Upper lobe of left lung (tissue), 6 donors: ENCODE data around the gene RNASEH2B. TPM values are rescaled to one million over a fixed set of nuclear protein-coding genes. Genes with fewer than 3 reads are reported as not detected.

Source experiments
- ATAC-seq, 2 donors: fragments of 200-7000 bp; cut with Tn5 transposase; one replicate each; pipeline ENCODE4 v1.9.1; 2022; ENCODE audit warnings: mild to moderate bottlenecking in 2 of 2, moderate library complexity in 2 of 2; ENCODE audit not compliant: low FRiP score in 2 of 2
- DNase-seq, 2 donors: peaks; one replicate each; pipeline ENCODE4 v3.0.0-alpha.2; 2019 to 2020
- H3K27ac ChIP-seq, 4 donors: fragments of 200-600 bp; sonication (generic); one replicate each; pipeline ENCODE4 v1.5.1; 2016 to 2019
- H3K27me3 ChIP-seq, 4 donors: fragments of 200-600 bp; sonication (generic); one replicate each; pipeline ENCODE4 v1.5.1; 2017 to 2019
- H3K36me3 ChIP-seq, 4 donors: fragments of 200-600 bp; sonication (generic); one replicate each; pipeline ENCODE4 v1.5.1; 2016 to 2019
- H3K4me1 ChIP-seq, 4 donors: fragments of 200-600 bp; sonication (generic); one replicate each; pipeline ENCODE4 v1.5.1; 2018 to 2019
- H3K4me3 ChIP-seq, 4 donors: fragments of 200-600 bp; sonication (generic); one replicate each; pipeline ENCODE4 v1.5.1; 2017 to 2019; ENCODE audit warnings: mild to moderate bottlenecking in 2 of 4, moderate library complexity in 1 of 4
- H3K9me3 ChIP-seq, 4 donors: fragments of 200-600 bp; sonication (generic); one replicate each; pipeline ENCODE4 v1.5.1; 2018 to 2019
- EP300 ChIP-seq, 4 donors: sonication (generic); formaldehyde crosslinking; IDR thresholded peaks; one replicate each; pipeline ENCODE4 v1.5.1; 2017; ENCODE audit warnings: antibody characterized with exemption in 4 of 4, control low read depth in 2 of 4
- POLR2A ChIP-seq, 4 donors: fragments of 450-650 bp; IDR thresholded peaks; one replicate each; pipeline ENCODE4 v1.5.1; 2016 to 2017; ENCODE audit warnings: antibody characterized with exemption in 4 of 4, mild to moderate bottlenecking in 2 of 4
- POLR2AphosphoS5 ChIP-seq, 2 donors: sonication (generic); formaldehyde crosslinking; IDR thresholded peaks; one replicate each; pipeline ENCODE4 v1.5.1; 2017; ENCODE audit warnings: antibody characterized with exemption in 2 of 2
- WGBS, 2 donors: methylation state at CpG; one replicate each; pipeline ENCODE4 v1.1.5; 2017 to 2018; 5-methylcytosine and 5-hydroxymethylcytosine counted together
- total RNA-seq, 6 donors: library from RNA; depleted of rRNA in 4 of 6; stranded (reverse); fragments of >200 nt in 4 of 6; gene quantifications; one replicate each; pipeline versions ENCODE4 v1.1.0 to v1.2.1, GENCODE V29; 2016 to 2021
- TF ChIP-seq, protein P1 (sequence below), 6 experiments: fragments of 450-650 bp in 4 of 6; fragments of 200-600 bp in 2 of 6; sonication (generic) in 2 of 6; IDR thresholded peaks; one replicate each; pipeline ENCODE4 v1.5.1; 2016 to 2019; ENCODE audit warnings: antibody characterized with exemption in 6 of 6
- donor health status: DM: no; HTN: no; CAD: no; lungs with moderate emphysema.
- donor health status: DM: no; HTN: yes; CAD: no; lungs with severe emphysema.

RNASEH2B gene
- total RNA-seq, 6 donors from 2014 or later = 22.1 to 60.5 (median 38.8) TPM

DNA sequence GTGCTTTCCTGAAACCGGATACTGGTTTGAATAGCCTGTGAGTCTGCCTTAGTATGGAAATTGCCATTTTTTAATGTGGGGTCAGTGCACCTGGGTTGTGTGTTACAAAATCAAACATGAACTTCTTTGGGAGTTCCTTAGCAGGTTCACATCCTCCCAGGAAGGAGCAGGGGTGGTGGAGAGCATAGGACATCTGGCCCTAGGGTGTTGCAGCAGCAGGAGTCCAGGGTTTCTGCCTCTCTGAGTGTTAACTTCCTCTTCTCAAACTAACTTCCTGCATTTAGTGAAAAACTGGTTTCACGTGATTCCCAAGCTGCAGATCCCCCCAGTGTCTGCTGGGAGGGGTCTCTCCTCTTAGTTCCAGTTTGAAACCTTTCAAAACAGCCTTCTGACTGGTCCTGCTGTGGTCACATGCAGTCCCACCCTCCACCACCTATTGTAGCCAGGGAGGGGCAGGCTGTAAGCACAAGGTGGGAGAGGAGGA is 7.2 kb downstream of the RNASEH2B start:
- TF ChIP-seq POLR2AphosphoS5 (IDR thresholded peaks at IDR 0.05) = no peak
- no peak for TF ChIP-seq EP300 (IDR thresholded peaks at IDR 0.05)
- TF ChIP-seq, protein P1, sequence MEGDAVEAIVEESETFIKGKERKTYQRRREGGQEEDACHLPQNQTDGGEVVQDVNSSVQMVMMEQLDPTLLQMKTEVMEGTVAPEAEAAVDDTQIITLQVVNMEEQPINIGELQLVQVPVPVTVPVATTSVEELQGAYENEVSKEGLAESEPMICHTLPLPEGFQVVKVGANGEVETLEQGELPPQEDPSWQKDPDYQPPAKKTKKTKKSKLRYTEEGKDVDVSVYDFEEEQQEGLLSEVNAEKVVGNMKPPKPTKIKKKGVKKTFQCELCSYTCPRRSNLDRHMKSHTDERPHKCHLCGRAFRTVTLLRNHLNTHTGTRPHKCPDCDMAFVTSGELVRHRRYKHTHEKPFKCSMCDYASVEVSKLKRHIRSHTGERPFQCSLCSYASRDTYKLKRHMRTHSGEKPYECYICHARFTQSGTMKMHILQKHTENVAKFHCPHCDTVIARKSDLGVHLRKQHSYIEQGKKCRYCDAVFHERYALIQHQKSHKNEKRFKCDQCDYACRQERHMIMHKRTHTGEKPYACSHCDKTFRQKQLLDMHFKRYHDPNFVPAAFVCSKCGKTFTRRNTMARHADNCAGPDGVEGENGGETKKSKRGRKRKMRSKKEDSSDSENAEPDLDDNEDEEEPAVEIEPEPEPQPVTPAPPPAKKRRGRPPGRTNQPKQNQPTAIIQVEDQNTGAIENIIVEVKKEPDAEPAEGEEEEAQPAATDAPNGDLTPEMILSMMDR (IDR thresholded peaks at IDR 0.05) = no peak
- TF ChIP-seq POLR2A (IDR thresholded peaks at IDR 0.05) = peak in 1 of 4 donors; percentile 42

DNA sequence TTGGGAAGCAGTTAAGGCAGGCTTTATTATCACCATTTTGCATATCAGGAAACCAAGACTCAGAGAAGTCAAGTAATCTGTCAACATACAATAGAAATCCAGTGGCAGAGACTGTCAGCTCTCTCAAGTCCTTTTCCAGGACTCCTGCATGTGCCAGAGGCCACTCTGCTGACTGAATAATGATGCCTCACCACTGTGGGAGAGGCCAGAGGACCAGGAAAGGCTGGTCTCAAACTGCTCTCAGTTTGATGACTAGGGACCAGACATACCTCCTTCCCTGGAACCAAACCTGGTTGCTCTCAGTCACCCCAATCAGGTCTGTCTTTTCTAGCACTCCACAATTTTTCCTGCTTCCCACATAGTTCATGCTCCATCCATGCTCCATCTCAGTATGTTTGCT is 8.0 kb downstream of the RNASEH2B start:
- Histone ChIP-seq H3K27me3 (no peaks in the 10 kb centered on the region), H3K27ac (peak overlapping the region in 3 of 4 donors; percentile 13 to 83 (median 78)), H3K9me3 (peaks cover 0 to 8% (median under 1%) of the 10 kb centered on the region in 4 donors), H3K4me3 (no peak overlapping the region), H3K36me3 (no peaks in the 10 kb centered on the region), H3K4me1 (peaks cover 13 to 37% (median 22%) of the 10 kb centered on the region in 4 donors)
- no peak for ATAC-seq
- DNase-seq = no peak
- TF ChIP-seq EP300 (IDR thresholded peaks at IDR 0.05) (no peak), POLR2AphosphoS5 (IDR thresholded peaks at IDR 0.05) (no peak), POLR2A (IDR thresholded peaks at IDR 0.05) (no peak)
- TF ChIP-seq, protein P1 (IDR thresholded peaks at IDR 0.05) = no peak

More for the DNA sequence above, 7.2 kb downstream of the RNASEH2B start:
- Histone ChIP-seq H3K27me3 (no peaks in the 10 kb centered on the region), H3K4me1 (peaks cover 20 to 45% (median 28%) of the 10 kb centered on the region in 4 donors), H3K36me3 (no peaks in the 10 kb centered on the region), H3K9me3 (peaks cover 0 to under 1% (median 0%) of the 10 kb centered on the region in 4 donors), H3K4me3 (no peak overlapping the region), H3K27ac (peak overlapping the region; percentile 13 to 83 (median 72))
- WGBS, 2 donors = 18 to 27% methylated on average over 2 of the region's 2 CpGs
- ATAC-seq (peak; percentile 60 to 76), DNase-seq (peak in 1 of 2 donors; percentile 60)

DNA sequence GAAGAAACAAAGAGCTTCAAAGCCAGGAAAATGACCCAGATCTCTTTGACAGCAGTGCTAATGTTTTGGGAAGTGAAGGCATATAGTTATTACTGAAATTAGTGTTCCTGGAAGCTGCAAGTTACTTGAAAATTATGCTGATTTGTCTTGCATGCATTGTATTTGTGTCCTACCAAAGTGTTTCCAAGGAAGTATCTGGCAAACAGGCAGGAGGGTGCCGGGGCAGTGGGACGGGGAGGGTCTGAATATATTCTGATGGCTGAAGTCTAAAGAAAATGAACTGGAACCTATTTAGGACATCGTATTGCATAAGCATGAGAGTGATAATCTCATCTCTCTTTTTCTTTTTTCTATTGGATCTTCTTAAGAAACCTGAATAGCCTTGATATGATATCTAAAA is 9.0 kb downstream of the RNASEH2B start:
- no peak for DNase-seq
- no peak overlapping the region for H3K4me3 ChIP-seq
- WGBS, 2 donors = 61 to 67% methylated on average over 3 of the region's 3 CpGs
- no peak for ATAC-seq
- TF ChIP-seq, protein P1 (IDR thresholded peaks at IDR 0.05) = no peak
- no peak for TF ChIP-seq EP300 (IDR thresholded peaks at IDR 0.05)
- TF ChIP-seq POLR2AphosphoS5 (IDR thresholded peaks at IDR 0.05) = no peak
- TF ChIP-seq POLR2A (IDR thresholded peaks at IDR 0.05) = no peak
- H3K4me1 ChIP-seq = peaks cover 12 to 37% (median 22%) of the 10 kb centered on the region in 4 donors
- no peaks in the 10 kb centered on the region for H3K27me3 ChIP-seq
- H3K9me3 ChIP-seq = peaks cover 0 to 17% (median 10%) of the 10 kb centered on the region in 4 donors
- H3K27ac ChIP-seq = no peak overlapping the region
- H3K36me3 ChIP-seq = no peaks in the 10 kb centered on the region

DNA sequence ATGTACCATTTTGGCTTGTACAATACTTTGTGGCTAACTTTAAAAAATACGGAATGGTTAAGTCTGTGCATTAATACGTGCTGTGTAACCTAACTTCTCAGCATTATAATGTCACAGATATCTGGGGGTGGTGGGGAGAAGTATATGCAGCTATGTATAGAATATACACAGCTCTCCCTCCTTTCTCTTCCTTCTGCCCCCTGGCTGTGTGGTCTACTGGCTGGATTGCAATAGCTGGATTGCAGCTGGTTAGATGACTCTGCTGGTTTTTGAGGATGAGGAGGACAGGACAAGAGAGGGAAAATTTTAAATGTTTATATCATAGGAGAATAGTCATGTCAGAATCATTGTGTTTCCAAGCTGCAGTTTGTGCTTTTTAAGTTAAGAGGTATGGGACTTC is 9.7 kb downstream of the RNASEH2B start:
- H3K27ac ChIP-seq = no peak overlapping the region
- WGBS, 2 donors = 68 to 70% methylated on average over 2 of the region's 2 CpGs
- no peak for DNase-seq
- H3K9me3 ChIP-seq = peaks cover 3 to 24% (median 17%) of the 10 kb centered on the region in 4 donors
- peaks cover 12 to 37% (median 22%) of the 10 kb centered on the region in 4 donors for H3K4me1 ChIP-seq
- H3K36me3 ChIP-seq = no peaks in the 10 kb centered on the region
- H3K27me3 ChIP-seq = no peaks in the 10 kb centered on the region
- ATAC-seq = no peak
- TF ChIP-seq POLR2AphosphoS5 (IDR thresholded peaks at IDR 0.05) (no peak), EP300 (IDR thresholded peaks at IDR 0.05) (no peak), POLR2A (IDR thresholded peaks at IDR 0.05) (no peak)
- TF ChIP-seq, protein P1 (IDR thresholded peaks at IDR 0.05) = no peak
- no peak overlapping the region for H3K4me3 ChIP-seq

DNA sequence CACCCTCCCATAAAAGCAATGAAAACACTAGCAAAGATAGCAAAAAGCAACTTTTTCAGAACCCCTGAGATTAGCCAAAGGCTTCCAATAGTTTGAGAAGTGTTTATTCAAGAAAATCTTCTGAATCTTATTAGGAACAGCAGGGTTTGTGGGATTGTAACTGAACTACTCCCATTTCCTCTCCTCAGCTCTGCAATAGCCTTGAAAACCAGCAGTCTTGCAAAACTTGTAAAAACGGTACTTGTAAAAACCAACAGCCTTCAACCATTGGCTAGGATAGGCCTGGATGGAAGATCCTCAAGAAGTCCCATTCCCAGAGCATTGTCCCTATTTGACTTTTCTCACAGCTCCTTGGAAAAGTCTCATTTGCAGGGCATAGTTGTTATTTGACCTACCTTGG is 12.1 kb downstream of the RNASEH2B start:
- no peak overlapping the region for H3K4me3 ChIP-seq
- WGBS, 2 donors = 60 to 90% methylated on average over 1 of the region's 1 CpG
- H3K27ac ChIP-seq = no peak overlapping the region
- no peak for TF ChIP-seq POLR2AphosphoS5 (IDR thresholded peaks at IDR 0.05)
- TF ChIP-seq, protein P1 (IDR thresholded peaks at IDR 0.05) = no peak
- no peak for TF ChIP-seq EP300 (IDR thresholded peaks at IDR 0.05)
- TF ChIP-seq POLR2A (IDR thresholded peaks at IDR 0.05) = no peak
- H3K27me3 ChIP-seq = no peaks in the 10 kb centered on the region
- no peak for ATAC-seq
- DNase-seq = no peak
- peaks cover 10 to 23% (median 16%) of the 10 kb centered on the region in 4 donors for H3K4me1 ChIP-seq
- H3K9me3 ChIP-seq = peaks cover 3 to 29% (median 23%) of the 10 kb centered on the region in 4 donors
- H3K36me3 ChIP-seq = no peaks in the 10 kb centered on the region
